WERI-Rb-1 (cell line): Measurements from ENCODE around the gene OR6J1.

ENCODE experiments used
- DNase-seq: peaks from one replicate; pipeline ENCODE4 v3.0.0-alpha.2; 2020
- H3K27ac ChIP-seq: fragments of 250-450 bp; sonication (Bioruptor Pico); 2 replicates; pipeline ENCODE4 v1.5.1; 2020; ENCODE audit warnings: mild to moderate bottlenecking, moderate library complexity
- H3K27me3 ChIP-seq: fragments of 250-450 bp; sonication (Bioruptor Pico); 2 replicates; pipeline ENCODE4 v1.5.1; 2021; ENCODE audit warnings: mild to moderate bottlenecking, low read depth, moderate library complexity; ENCODE audit not compliant: insufficient read depth, severe bottlenecking
- H3K36me3 ChIP-seq: fragments of 250-450 bp; sonication (Bioruptor Pico); 2 replicates; pipeline ENCODE4 v1.5.1; 2020; ENCODE audit warnings: mild to moderate bottlenecking, moderate library complexity
- H3K4me3 ChIP-seq: 2 replicates; pipeline ENCODE4 v1.5.1; 2011; ENCODE audit warnings: low read depth, mild to moderate bottlenecking, control low read depth, low read length
- H3K9me3 ChIP-seq: fragments of 250-450 bp; sonication (Bioruptor Pico); 2 replicates; pipeline ENCODE4 v1.5.1; 2021; ENCODE audit warnings: mild to moderate bottlenecking, moderate library complexity; ENCODE audit not compliant: severe bottlenecking
- TF ChIP-seq, protein P1 (sequence below): IDR thresholded peaks from 2 replicates; pipeline ENCODE4 v1.5.1; 2011; ENCODE audit warnings: low read depth, mild to moderate bottlenecking, control low read depth, inconsistent platforms, low read length

The OR6J1 gene

DNA sequence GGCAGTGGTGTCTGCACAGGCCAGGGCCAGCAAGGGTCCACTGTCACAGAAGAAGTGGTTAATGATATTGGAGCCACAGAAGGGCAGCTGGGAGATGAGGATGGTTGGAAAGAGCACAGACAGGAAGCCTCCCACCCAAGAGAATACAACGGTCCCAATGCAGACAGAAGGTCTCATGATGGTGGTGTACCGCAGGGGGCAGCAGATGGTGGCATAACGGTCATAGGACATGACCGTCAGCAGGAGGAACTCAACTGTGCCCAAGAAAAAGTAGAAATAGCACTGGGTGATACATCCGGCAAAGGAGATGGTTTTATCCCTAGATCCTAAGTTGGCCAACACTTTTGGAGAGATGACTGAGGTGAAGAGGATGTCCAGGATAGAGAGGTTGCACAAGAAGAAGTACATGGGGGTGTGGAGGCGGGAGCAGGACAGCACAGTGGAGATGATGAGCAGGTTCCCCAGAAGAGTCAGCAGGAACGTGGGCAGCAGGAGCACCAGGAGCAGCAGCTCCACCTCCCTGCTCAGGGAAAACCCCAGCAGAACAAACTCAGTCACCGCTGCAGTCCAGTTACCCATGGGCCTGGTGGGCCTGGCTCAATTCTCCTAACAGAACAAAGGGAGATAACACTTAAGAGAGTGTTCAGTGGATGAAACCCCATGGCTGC, 9.8 kb downstream of the OR6J1 start:
- Histone ChIP-seq H3K36me3 (no peaks in the 10 kb centered on the region), H3K27me3 (no peaks in the 10 kb centered on the region), H3K27ac (no peak overlapping the region), H3K9me3 (no peaks in the 10 kb centered on the region), H3K4me3 (no peak overlapping the region)
- TF ChIP-seq, protein P1, sequence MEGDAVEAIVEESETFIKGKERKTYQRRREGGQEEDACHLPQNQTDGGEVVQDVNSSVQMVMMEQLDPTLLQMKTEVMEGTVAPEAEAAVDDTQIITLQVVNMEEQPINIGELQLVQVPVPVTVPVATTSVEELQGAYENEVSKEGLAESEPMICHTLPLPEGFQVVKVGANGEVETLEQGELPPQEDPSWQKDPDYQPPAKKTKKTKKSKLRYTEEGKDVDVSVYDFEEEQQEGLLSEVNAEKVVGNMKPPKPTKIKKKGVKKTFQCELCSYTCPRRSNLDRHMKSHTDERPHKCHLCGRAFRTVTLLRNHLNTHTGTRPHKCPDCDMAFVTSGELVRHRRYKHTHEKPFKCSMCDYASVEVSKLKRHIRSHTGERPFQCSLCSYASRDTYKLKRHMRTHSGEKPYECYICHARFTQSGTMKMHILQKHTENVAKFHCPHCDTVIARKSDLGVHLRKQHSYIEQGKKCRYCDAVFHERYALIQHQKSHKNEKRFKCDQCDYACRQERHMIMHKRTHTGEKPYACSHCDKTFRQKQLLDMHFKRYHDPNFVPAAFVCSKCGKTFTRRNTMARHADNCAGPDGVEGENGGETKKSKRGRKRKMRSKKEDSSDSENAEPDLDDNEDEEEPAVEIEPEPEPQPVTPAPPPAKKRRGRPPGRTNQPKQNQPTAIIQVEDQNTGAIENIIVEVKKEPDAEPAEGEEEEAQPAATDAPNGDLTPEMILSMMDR: no peak
- no peak for DNase-seq

DNA sequence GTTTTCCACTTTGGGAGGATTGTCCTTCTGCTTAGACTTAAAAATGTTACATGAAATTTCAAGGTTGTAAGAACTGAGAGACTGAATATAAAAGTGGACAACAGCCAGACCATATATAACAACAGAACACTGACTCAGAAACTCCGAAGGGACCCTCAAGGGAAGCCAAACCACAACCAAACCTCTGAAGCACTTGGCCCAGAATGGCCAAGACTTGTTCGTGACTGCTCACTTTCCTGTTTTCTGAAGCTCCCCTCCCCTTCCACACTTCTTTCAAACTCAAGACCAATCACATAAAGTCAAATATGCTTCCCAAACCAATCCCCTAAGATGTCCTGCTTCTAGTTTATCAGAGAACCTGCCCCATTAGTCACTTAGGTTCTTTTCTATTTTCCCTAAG, 13.7 kb downstream of the OR6J1 start:
- H3K9me3 ChIP-seq: no peaks in the 10 kb centered on the region

DNA sequence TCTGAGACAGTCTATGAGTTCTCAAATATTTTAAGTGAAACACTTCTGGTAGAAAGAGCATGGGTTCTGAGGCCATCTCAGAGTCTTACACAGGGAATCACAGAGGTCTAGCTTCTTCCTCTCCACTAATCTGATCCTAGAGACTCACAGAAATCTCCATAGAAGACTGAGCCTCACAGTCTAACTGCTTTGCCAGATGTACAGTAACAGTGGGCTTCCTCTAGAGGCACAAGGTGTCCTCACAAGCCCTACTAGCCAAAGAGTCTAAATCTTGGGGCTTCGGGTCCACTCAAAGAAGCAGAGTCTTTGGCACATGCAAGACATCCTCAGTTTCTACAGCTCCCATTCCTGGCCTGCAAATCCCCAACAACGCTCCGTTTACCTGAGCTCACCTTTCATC, 14.1 kb downstream of the OR6J1 start:
- TF ChIP-seq, protein P1: no peak
- DNase-seq: peak; percentile 14
- Histone ChIP-seq H3K9me3 (no peaks in the 10 kb centered on the region), H3K27me3 (no peaks in the 10 kb centered on the region), H3K36me3 (no peaks in the 10 kb centered on the region), H3K4me3 (no peak overlapping the region), H3K27ac (no peak overlapping the region)

More for the DNA sequence above, 13.7 kb downstream of the OR6J1 start:
- Histone ChIP-seq H3K36me3 (no peaks in the 10 kb centered on the region), H3K27ac (no peak overlapping the region), H3K27me3 (no peaks in the 10 kb centered on the region), H3K4me3 (no peak overlapping the region)
- no peak for DNase-seq
- TF ChIP-seq, protein P1: no peak

DNA sequence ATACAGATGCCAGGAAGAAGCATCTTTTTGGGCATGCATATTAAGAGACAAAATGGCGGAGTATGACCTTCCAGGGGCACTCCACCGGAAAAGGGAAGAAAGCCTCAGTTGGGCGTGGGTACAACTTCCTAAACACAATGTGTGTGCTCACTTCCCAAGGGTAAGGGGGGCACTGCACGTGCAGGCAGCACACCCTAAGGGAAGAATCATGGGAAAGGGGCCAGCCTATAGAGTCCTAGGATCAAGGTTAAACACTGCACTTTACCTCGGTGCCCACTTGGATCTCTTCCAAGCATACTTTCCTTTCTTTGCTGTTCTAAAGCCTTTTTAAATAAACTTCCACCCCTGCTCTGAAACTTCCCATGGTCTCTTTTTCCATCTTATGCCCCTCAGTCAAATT, 14.8 kb downstream of the OR6J1 start:
- Histone ChIP-seq H3K9me3 (no peaks in the 10 kb centered on the region), H3K36me3 (no peaks in the 10 kb centered on the region), H3K27ac (no peak overlapping the region), H3K4me3 (no peak overlapping the region), H3K27me3 (no peaks in the 10 kb centered on the region)
- TF ChIP-seq, protein P1: no peak
- no peak for DNase-seq

DNA sequence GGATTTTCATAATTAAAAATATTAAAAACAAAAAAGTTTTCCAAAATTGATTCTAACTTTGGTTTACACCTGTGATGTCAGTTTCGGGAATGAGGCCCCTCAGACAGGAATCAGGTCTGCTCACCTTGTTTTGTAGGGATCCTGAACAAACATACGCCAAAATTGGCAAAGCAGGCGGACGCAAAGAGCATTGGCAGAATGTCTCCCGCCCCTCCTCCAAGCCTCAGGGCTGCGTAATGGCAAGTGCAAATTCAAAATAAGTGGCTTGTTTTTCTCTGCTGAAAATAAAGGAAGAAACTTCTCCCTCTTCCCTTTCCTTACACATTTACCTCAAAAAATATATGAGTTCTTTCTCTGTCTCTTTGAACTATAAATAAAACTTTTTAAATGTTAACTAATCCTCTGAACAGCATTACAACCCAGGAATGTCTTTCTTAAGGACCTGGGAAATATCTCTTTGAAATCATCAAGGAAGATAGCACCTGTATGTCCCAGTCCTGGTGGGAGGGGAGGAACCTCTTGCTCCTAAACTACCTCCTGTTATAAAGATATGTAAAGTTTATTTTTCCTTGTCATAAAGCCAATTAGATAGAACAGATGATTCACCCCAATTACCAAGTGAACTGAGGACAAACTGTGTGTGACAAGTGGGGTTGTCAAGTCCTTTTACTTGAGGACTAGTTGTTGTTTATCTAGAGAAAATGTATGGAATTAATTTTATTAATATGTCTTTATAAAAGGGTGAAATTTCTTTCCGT, 16.5 kb downstream of the OR6J1 start:
- TF ChIP-seq, protein P1: no peak
- Histone ChIP-seq H3K27me3 (no peaks in the 10 kb centered on the region), H3K9me3 (no peaks in the 10 kb centered on the region), H3K36me3 (no peaks in the 10 kb centered on the region), H3K27ac (no peak overlapping the region), H3K4me3 (no peak overlapping the region)
- no peak for DNase-seq
